NB4 (cell line): ENCODE data around the gene OBSL1.
A peak's percentile ranks its signal among the peaks of the same experiment; 100 is the strongest.

Experiments
- DNase-seq: peaks from one replicate; pipeline ENCODE4 v3.0.0; 2010; ENCODE audit warnings: low read depth
- H3K4me3 ChIP-seq: one replicate; pipeline ENCODE4 v1.5.1; 2011; ENCODE audit warnings: mild to moderate bottlenecking, low read depth, low read length, moderate library complexity
- CTCF ChIP-seq: IDR thresholded peaks from one replicate; pipeline ENCODE4 v1.5.1; 2012; ENCODE audit warnings: low read depth, low read length
- MAX ChIP-seq: IDR thresholded peaks from 2 replicates; pipeline ENCODE4 v1.6.1; 2011; ENCODE audit warnings: low read depth, low read length
- MYC ChIP-seq: IDR thresholded peaks from 2 replicates; pipeline ENCODE4 v1.6.1; 2011; ENCODE audit warnings: low read depth, low read length
- POLR2A ChIP-seq: IDR thresholded peaks from 2 replicates; pipeline ENCODE4 v1.6.1; 2011; ENCODE audit warnings: mild to moderate bottlenecking; ENCODE audit not compliant: insufficient read length; ENCODE audit errors: extremely low read depth

The OBSL1 gene

GRCh38 chr2:219512524-219513216 lies 58.7 kb downstream of the OBSL1 start:
- no peak for TF ChIP-seq MYC
- no peak for TF ChIP-seq MAX
- TF ChIP-seq CTCF: no peak
- no peak for TF ChIP-seq POLR2A
- H3K4me3 ChIP-seq: no peak overlapping the region
- no peak for DNase-seq

- H3K4me3 ChIP-seq: no peak overlapping the region
- TF ChIP-seq MYC (no peak), MAX (no peak), CTCF (no peak), POLR2A (no peak)
- peak; percentile 39 for DNase-seq
Measured at GRCh38 chr2:219511547-219512325, 59.6 kb downstream of the OBSL1 start.

- no peak overlapping the region for H3K4me3 ChIP-seq
- TF ChIP-seq MAX (no peak), MYC (no peak), CTCF (no peak), POLR2A (no peak)
- DNase-seq: no peak
Measured at GRCh38 chr2:219510512-219511135, 60.7 kb downstream of the OBSL1 start.

- peak; percentile 75 for DNase-seq
- TF ChIP-seq MAX (no peak), POLR2A (no peak), CTCF (peak; percentile 89), MYC (peak; percentile 21; the same call in 1 of the 2 replicates)
- no peak overlapping the region for H3K4me3 ChIP-seq
Measured at GRCh38 chr2:219509780-219510511, 61.4 kb downstream of the OBSL1 start.

- DNase-seq: no peak
- no peak for TF ChIP-seq MAX
- no peak for TF ChIP-seq POLR2A
- TF ChIP-seq CTCF: no peak
- no peak for TF ChIP-seq MYC
- no peak overlapping the region for H3K4me3 ChIP-seq
Measured at GRCh38 chr2:219508971-219509779, 62.2 kb downstream of the OBSL1 start.
